A673 (cell line): ENCODE measurements around the gene TCHHL1. TPM values are rescaled to one million over a fixed set of nuclear protein-coding genes. Genes with fewer than 3 reads are reported as not detected.

Source experiments
- BruUV-seq: library from RNA; stranded (reverse); fragments of 400-500 nt; replicated peaks from 2 replicates; lab custom pipeline; 2021; lab: Mats Ljungman, UMichigan
- CTCF ChIA-PET: fragments of 300-600 bp; sonication (Branson Sonifier 250); formaldehyde crosslinking; loops from one replicate; lab custom pipeline; 2022; ENCODE audit warnings: antibody characterized with exemption; lab: Charles Lee
- POLR2A ChIA-PET: fragments of 300-600 bp; sonication (Branson Sonifier 250); formaldehyde crosslinking; loops from one replicate; lab custom pipeline; 2022; ENCODE audit warnings: antibody characterized with exemption; ENCODE audit not compliant: low non-redundant PET; lab: Charles Lee
- DNase-seq: peaks from one replicate; pipeline ENCODE4 v3.0.0-alpha.2; 2015; ENCODE audit warnings: low spot score
- H3K27ac ChIP-seq: fragments of 200-600 bp; sonication (generic); 2 replicates; pipeline ENCODE4 v1.5.1; 2016; ENCODE audit warnings: mixed run types, low read depth, mild to moderate bottlenecking, mixed read lengths, antibody characterized with exemption, low read length; ENCODE audit not compliant: poor library complexity, severe bottlenecking
- H3K27me3 ChIP-seq: fragments of 200-600 bp; sonication (generic); replicated peaks from 2 replicates; pipeline ENCODE4 v1.6.1; 2017; ENCODE audit warnings: mixed run types, low read depth, mild to moderate bottlenecking, mixed read lengths, antibody characterized with exemption, low read length; ENCODE audit not compliant: insufficient read depth, poor library complexity
- H3K36me3 ChIP-seq: fragments of 200-600 bp; sonication (generic); 2 replicates; pipeline ENCODE4 v1.6.1; 2016; ENCODE audit warnings: mixed run types, mild to moderate bottlenecking, mixed read lengths, antibody characterized with exemption, low read length; ENCODE audit not compliant: insufficient read depth, poor library complexity, severe bottlenecking
- H3K4me1 ChIP-seq: fragments of 200-600 bp; sonication (generic); 2 replicates; pipeline ENCODE4 v1.6.1; 2017; ENCODE audit warnings: mixed run types, mild to moderate bottlenecking, mixed read lengths, antibody characterized with exemption, low read length; ENCODE audit not compliant: insufficient read depth, poor library complexity, severe bottlenecking
- H3K4me3 ChIP-seq: fragments of 200-600 bp; sonication (generic); 2 replicates; pipeline ENCODE4 v1.5.1; 2016; ENCODE audit warnings: low read depth, mixed run types, mild to moderate bottlenecking, mixed read lengths, low read length; ENCODE audit not compliant: poor library complexity, severe bottlenecking
- H3K9me3 ChIP-seq: fragments of 200-600 bp; sonication (generic); 2 replicates; pipeline ENCODE4 v1.6.1; 2016; ENCODE audit warnings: mixed run types, low read depth, mild to moderate bottlenecking, mixed read lengths, antibody characterized with exemption, low read length; ENCODE audit not compliant: poor library complexity, severe bottlenecking
- CTCF ChIP-seq: fragments of 300-800, 200-600 bp; sonication (generic); conservative IDR thresholded peaks from 2 replicates; pipeline ENCODE4 v1.5.1; 2017; ENCODE audit warnings: low read depth, mild to moderate bottlenecking, antibody characterized with exemption, low read length, moderate library complexity, mixed read lengths
- EZH2 ChIP-seq: fragments of 200-600 bp; sonication (generic); IDR thresholded peaks from 2 replicates; pipeline ENCODE4 v1.6.1; 2017; ENCODE audit warnings: borderline replicate concordance, low read depth, mild to moderate bottlenecking, mixed read lengths, antibody characterized with exemption, low read length; ENCODE audit not compliant: poor library complexity, severe bottlenecking
- intact Hi-C: fragments of 100-400 bp; cut with micrococcal nuclease; formaldehyde crosslinking; loops from one replicate; pipeline ENCODE4 v1.10.0; 2022; ENCODE audit not compliant: unreplicated experiment
- total RNA-seq: library from RNA; stranded (reverse); gene quantifications from 2 replicates; pipeline ENCODE4 v1.2.3, GENCODE V29; 2021

TCHHL1 gene
- total RNA-seq, 1 experiment from 2014 or later = not detected

- POLR2A ChIA-PET = no interaction called here
- peaks cover 94% of the 10 kb centered on the region for H3K27me3 ChIP-seq
Observed at GRCh38 chr1:152115344-152115743, 26.5 kb upstream of the TCHHL1 start, which contains the start of gene TCHH. TCHH (minus strand) TSS chr1:152115444; CDS start chr1:152114080, 1,364 bp downstream.

GRCh38 chr1:152112885-152113432, 24.1 kb upstream of the TCHHL1 start:
- Histone ChIP-seq H3K27ac (no peak overlapping the region), H3K4me3 (peak overlapping the region; percentile 25), H3K27me3 (peaks cover 98% of the 10 kb centered on the region), H3K9me3 (peaks cover 12% of the 10 kb centered on the region), H3K4me1 (peaks cover 30% of the 10 kb centered on the region), H3K36me3 (no peaks in the 10 kb centered on the region)
- no TSS peak for BruUV-seq
- DNase-seq = no peak
- ChIA-PET CTCF (no interaction called here), POLR2A (no interaction called here)
- intact Hi-C loops = no loop called here
- peak; percentile 72 for TF ChIP-seq EZH2
- no peak for TF ChIP-seq CTCF

More at GRCh38 chr1:152115344-152115743, 26.5 kb upstream of the TCHHL1 start, which contains the start of gene TCHH:
- peaks cover 20% of the 10 kb centered on the region for H3K4me1 ChIP-seq
- BruUV-seq = no TSS peak
- CTCF ChIA-PET = no interaction called here
- no peaks in the 10 kb centered on the region for H3K9me3 ChIP-seq
- no peaks in the 10 kb centered on the region for H3K36me3 ChIP-seq
- H3K27ac ChIP-seq = no peak within 1 kb of the TSS
- TF ChIP-seq CTCF (no peak), EZH2 (no peak)
- no peak for DNase-seq
- intact Hi-C loops = no loop called here
- no peak within 1 kb of the TSS for H3K4me3 ChIP-seq

- no TSS peak for BruUV-seq
- POLR2A ChIA-PET = no interaction called here
- CTCF ChIA-PET = interaction anchor here (0.6 to 0.7 kb wide), 2 partner anchors 413 to 831 kb away, joined by 5 to 6 read pairs; no protein-coding TSS in a partner anchor
- Histone ChIP-seq H3K4me3 (peak overlapping the region; percentile 25), H3K9me3 (peaks cover 19% of the 10 kb centered on the region), H3K36me3 (no peaks in the 10 kb centered on the region), H3K4me1 (peaks cover 30% of the 10 kb centered on the region), H3K27me3 (peaks cover 98% of the 10 kb centered on the region), H3K27ac (no peak overlapping the region)
- DNase-seq = peak; percentile 30
- intact Hi-C loops = no loop called here
- TF ChIP-seq CTCF (no peak), EZH2 (no peak)
Observed at GRCh38 chr1:152112101-152112884, 23.4 kb upstream of the TCHHL1 start.
